IMR-90 (cell line): Measurements from ENCODE around the gene AGAP1. TPM values are rescaled to one million over a fixed set of nuclear protein-coding genes. Genes with fewer than 3 reads are reported as not detected.

Experiments
- ATAC-seq: fragments of 200-7000 bp; cut with Tn5 transposase; 2 replicates; pipeline ENCODE4 v1.9.1; 2020; ENCODE audit warnings: low read depth, mild to moderate bottlenecking, moderate library complexity
- BruUV-seq: library from RNA; stranded (reverse); fragments of 400-500 nt; replicated peaks from 2 replicates; lab custom pipeline; 2021; lab: Mats Ljungman, UMichigan
- CTCF ChIA-PET: fragments of 300-600 bp; formaldehyde crosslinking; extraction: SDS; loops from one replicate; lab custom pipeline; 2021; ENCODE audit warnings: antibody characterized with exemption; lab: Yijun Ruan, JAX
- POLR2A ChIA-PET: fragments of 300-600 bp; sonication (Branson Sonifier 250); formaldehyde crosslinking; loops from one replicate; lab custom pipeline; 2022; ENCODE audit warnings: antibody characterized with exemption; ENCODE audit not compliant: unreplicated experiment; lab: Charles Lee
- DNase-seq: peaks from one replicate; pipeline ENCODE4 v3.0.0; 2013
- H2AFZ ChIP-seq: replicated peaks from 2 replicates; pipeline ENCODE3; 2013; ENCODE audit warnings: low read length, mild to moderate bottlenecking; ENCODE audit not compliant: poor library complexity
- H2AK5ac ChIP-seq: 2 replicates; pipeline ENCODE4 v1.6.1; 2013; ENCODE audit warnings: low read depth, low read length, inconsistent platforms
- H2AK9ac ChIP-seq: replicated peaks from 2 replicates; pipeline ENCODE3; 2013; ENCODE audit warnings: mild to moderate bottlenecking, low read depth, low read length, moderate library complexity; ENCODE audit not compliant: poor library complexity
- H2BK120ac ChIP-seq: 2 replicates; pipeline ENCODE4 v1.6.1; 2013; ENCODE audit warnings: low read depth, low read length, inconsistent platforms
- H2BK15ac ChIP-seq: 3 replicates; pipeline ENCODE4 v1.6.1; 2013; ENCODE audit warnings: low read depth, low read length, inconsistent platforms
- H2BK20ac ChIP-seq: 2 replicates; pipeline ENCODE4 v1.6.1; 2013; ENCODE audit warnings: low read depth, mild to moderate bottlenecking, inconsistent platforms, low read length, moderate library complexity
- H2BK5ac ChIP-seq: 2 replicates; pipeline ENCODE4 v1.6.1; 2013; ENCODE audit warnings: mild to moderate bottlenecking, low read depth, low read length, inconsistent platforms; ENCODE audit not compliant: poor library complexity, severe bottlenecking
- H3K14ac ChIP-seq: replicated peaks from 2 replicates; pipeline ENCODE4 v1.6.1; 2013; ENCODE audit warnings: low read depth, low read length, inconsistent platforms
- H3K18ac ChIP-seq: 2 replicates; pipeline ENCODE4 v1.6.1; 2013; ENCODE audit warnings: low read depth, low read length, control low read depth
- H3K23ac ChIP-seq: 2 replicates; pipeline ENCODE4 v1.6.1; 2013; ENCODE audit warnings: low read depth, low read length, inconsistent platforms
- H3K27ac ChIP-seq: 2 replicates; pipeline ENCODE4 v1.5.1; 2013; ENCODE audit warnings: mild to moderate bottlenecking, control low read depth, low read length; ENCODE audit not compliant: insufficient read depth
- H3K27me3 ChIP-seq: 2 replicates; pipeline ENCODE4 v1.6.1; 2013; ENCODE audit warnings: low read length; ENCODE audit not compliant: control insufficient read depth, insufficient read depth
- H3K36me3 ChIP-seq: 2 replicates; pipeline ENCODE4 v1.6.1; 2013; ENCODE audit warnings: low read length, mixed read lengths; ENCODE audit not compliant: control insufficient read depth, insufficient read depth
- H3K4ac ChIP-seq: 2 replicates; pipeline ENCODE4 v1.6.1; 2013; ENCODE audit warnings: low read depth, low read length, inconsistent platforms
- H3K4me1 ChIP-seq: 2 replicates; pipeline ENCODE4 v1.6.1; 2013; ENCODE audit warnings: low read length, mixed read lengths; ENCODE audit not compliant: control insufficient read depth, insufficient read depth
- H3K4me2 ChIP-seq: 2 replicates; pipeline ENCODE4 v1.6.1; 2013; ENCODE audit warnings: low read depth, mild to moderate bottlenecking, control low read depth, low read length, moderate library complexity
- H3K4me3 ChIP-seq: 2 replicates; pipeline ENCODE4 v1.5.1; 2013; ENCODE audit warnings: low read depth, mild to moderate bottlenecking, control low read depth, low read length, moderate library complexity; ENCODE audit not compliant: insufficient read depth
- H3K56ac ChIP-seq: 2 replicates; pipeline ENCODE4 v1.6.1; 2013; ENCODE audit warnings: low read length, inconsistent platforms; ENCODE audit not compliant: insufficient read depth; ENCODE audit errors: extremely low read depth
- H3K79me1 ChIP-seq, 2 experiments: 2 replicates each; pipeline ENCODE4 v1.6.1; 2013; ENCODE audit warnings: low read length in 2 of 2, inconsistent platforms in 1 of 2, low read depth in 1 of 2
- H3K9ac ChIP-seq: 2 replicates; pipeline ENCODE4 v1.6.1; 2013; ENCODE audit warnings: low read depth, low read length, control low read depth
- H3K9me1 ChIP-seq: 2 replicates; pipeline ENCODE4 v1.6.1; 2013; ENCODE audit warnings: low read length, inconsistent platforms; ENCODE audit not compliant: insufficient read depth
- H3K9me3 ChIP-seq: 2 replicates; pipeline ENCODE4 v1.6.1; 2013; ENCODE audit warnings: low read length; ENCODE audit not compliant: control insufficient read depth, insufficient read depth
- H4K20me1 ChIP-seq: 2 replicates; pipeline ENCODE4 v1.6.1; 2013; ENCODE audit warnings: low read length, inconsistent platforms; ENCODE audit not compliant: insufficient read depth
- H4K5ac ChIP-seq: 2 replicates; pipeline ENCODE4 v1.6.1; 2013; ENCODE audit warnings: mild to moderate bottlenecking, low read depth, low read length, control low read depth
- H4K8ac ChIP-seq, 2 experiments: 2 replicates each; pipeline ENCODE4 v1.6.1; 2013; ENCODE audit warnings: low read depth in 2 of 2, low read length in 2 of 2, control low read depth in 1 of 2, inconsistent platforms in 1 of 2
- H4K91ac ChIP-seq: 2 replicates; pipeline ENCODE4 v1.6.1; 2013; ENCODE audit warnings: low read depth, low read length, inconsistent platforms; ENCODE audit not compliant: insufficient read depth
- BHLHE40 ChIP-seq: fragments of 150-350 bp; IDR thresholded peaks from 2 replicates; pipeline ENCODE4 v1.6.1; 2016; ENCODE audit warnings: mild to moderate bottlenecking, low read depth, low read length
- CEBPB ChIP-seq: IDR thresholded peaks from 2 replicates; pipeline ENCODE4 v1.6.1; 2012; ENCODE audit warnings: low read depth, low read length, improper control_type of control experiment
- CTCF ChIP-seq: conservative IDR thresholded peaks from 2 replicates; pipeline ENCODE4 v1.5.1; 2012; ENCODE audit warnings: mild to moderate bottlenecking, low read depth, low read length, improper control_type of control experiment
- ELK1 ChIP-seq: fragments of 150-350 bp; IDR thresholded peaks from 2 replicates; pipeline ENCODE4 v1.6.1; 2016; ENCODE audit warnings: low read depth, mild to moderate bottlenecking, low read length, moderate library complexity, borderline replicate concordance
- FOS ChIP-seq: fragments of 150-350 bp; IDR thresholded peaks from 2 replicates; pipeline ENCODE4 v1.6.1; 2016; ENCODE audit warnings: low read depth, low read length
- MAFK ChIP-seq: IDR thresholded peaks from 2 replicates; pipeline ENCODE4 v1.6.1; 2012; ENCODE audit warnings: low read depth, low read length, improper control_type of control experiment
- MAZ ChIP-seq: IDR thresholded peaks from 2 replicates; pipeline ENCODE4 v1.6.1; 2012; ENCODE audit warnings: low read depth, mild to moderate bottlenecking, low read length, improper control_type of control experiment, moderate library complexity, borderline replicate concordance
- MXI1 ChIP-seq: IDR thresholded peaks from 2 replicates; pipeline ENCODE4 v1.6.1; 2012; ENCODE audit warnings: low read depth, mild to moderate bottlenecking, low read length, moderate library complexity, borderline replicate concordance
- NFE2L2 ChIP-seq: fragments of 150-350 bp; IDR thresholded peaks from 2 replicates; pipeline ENCODE4 v1.6.1; 2016; ENCODE audit warnings: low read depth, mild to moderate bottlenecking, low read length
- POLR2A ChIP-seq: IDR thresholded peaks from 2 replicates; pipeline ENCODE4 v1.6.1; 2012; ENCODE audit warnings: mild to moderate bottlenecking, low read depth, low read length
- RAD21 ChIP-seq: IDR thresholded peaks from 2 replicates; pipeline ENCODE4 v1.6.1; 2012; ENCODE audit warnings: low read length, improper control_type of control experiment
- RCOR1 ChIP-seq: IDR thresholded peaks from 2 replicates; pipeline ENCODE4 v1.6.1; 2012; ENCODE audit warnings: mild to moderate bottlenecking, low read length, improper control_type of control experiment; ENCODE audit not compliant: insufficient replicate concordance
- RFX5 ChIP-seq: IDR thresholded peaks from 2 replicates; pipeline ENCODE4 v1.8.0; 2012; ENCODE audit warnings: low read depth, mild to moderate bottlenecking, low read length, moderate library complexity
- SMC3 ChIP-seq: fragments of 150-350 bp; IDR thresholded peaks from 2 replicates; pipeline ENCODE4 v1.6.1; 2016; ENCODE audit warnings: low read depth, mild to moderate bottlenecking, antibody characterized with exemption, low read length, moderate library complexity
- USF2 ChIP-seq: fragments of 150-350 bp; IDR thresholded peaks from 2 replicates; pipeline ENCODE4 v1.6.1; 2017; ENCODE audit warnings: mild to moderate bottlenecking, antibody characterized with exemption, low read length, low read depth
- WGBS, 2 experiments: methylation state at CpG; one replicate each; pipeline versions ENCODE4 v1.1.5 to v1.1.7; 2013; ENCODE audit warnings: missing lambda C conversion rate in 2 of 2; ENCODE audit not compliant: insufficient read length in 1 of 2; ENCODE audit errors: extremely low coverage in 2 of 2; 5-methylcytosine and 5-hydroxymethylcytosine counted together
- dilution Hi-C: fragments of 300-500 bp; cut with HindIII; formaldehyde crosslinking; loops from one replicate; pipeline ENCODE4 v1.14.3; 2018; ENCODE audit warnings: low sequenced_read_pairs; ENCODE audit not compliant: unreplicated experiment
- in situ Hi-C: fragments of 300-500 bp; cut with MboI; formaldehyde crosslinking; loops from 3 replicates; pipeline ENCODE4 v1.14.3; 2019; ENCODE audit warnings: low sequenced_read_pairs, inconsistent platforms, mixed read lengths
- intact Hi-C: fragments of 100-400 bp; cut with micrococcal nuclease; formaldehyde crosslinking; loops from 2 replicates; pipeline ENCODE4 v1.10.0; 2022
- polyA plus RNA-seq, 3 experiments: library from polyadenylated mRNA; depleted of rRNA; stranded (reverse); fragments of >200 nt; gene quantifications; 2 replicates each; pipeline ENCODE4 v1.2.3, GENCODE V29; 2012; ENCODE audit warnings: low replicate concordance in 1 of 3
- total RNA-seq: library from RNA; depleted of rRNA; stranded (reverse); fragments of >200 nt; gene quantifications from 2 replicates; pipeline ENCODE4 v1.2.3, GENCODE V29; 2012

AGAP1 gene
- total and polyA plus RNA-seq, 2 of the 4 experiments (the other 2 are of a cell fraction) = 15.1 to 16.4 TPM

- Histone ChIP-seq H3K4ac (no peak overlapping the region), H3K4me2 (no peak overlapping the region), H3K9ac (no peak overlapping the region), H4K91ac (no peak overlapping the region), H2BK15ac (no peak overlapping the region), H3K36me3 (peaks cover 6% of the 10 kb centered on the region), H3K14ac (no peak overlapping the region), H2AK9ac (no peak overlapping the region), H4K5ac (no peak overlapping the region), H3K56ac (no peak overlapping the region), H2BK120ac (no peak overlapping the region), H3K4me1 (no peaks in the 10 kb centered on the region), H2AFZ (no peak overlapping the region), H2AK5ac (no peak overlapping the region), H3K4me3 (no peak overlapping the region), H4K8ac (no peak overlapping the region), H3K79me1 (no peaks in the 10 kb centered on the region), H3K9me1 (peaks cover 9% of the 10 kb centered on the region; the same call in 1 of the 2 replicates), H3K23ac (no peak overlapping the region), H3K27me3 (no peaks in the 10 kb centered on the region), H2BK5ac (no peak overlapping the region), H3K27ac (no peak overlapping the region), H2BK20ac (no peak overlapping the region), H4K20me1 (no peaks in the 10 kb centered on the region), H3K9me3 (no peaks in the 10 kb centered on the region), H3K18ac (no peak overlapping the region)
- dilution Hi-C loops = no loop called here
- CTCF ChIA-PET = no interaction called here
- no peak for TF ChIP-seq RAD21
- no peak for TF ChIP-seq MAFK
- no peak for TF ChIP-seq CTCF
- TF ChIP-seq SMC3 = no peak
- no peak for TF ChIP-seq CEBPB
- no peak for TF ChIP-seq BHLHE40
- no peak for TF ChIP-seq NFE2L2
- no peak for TF ChIP-seq USF2
- TF ChIP-seq MXI1 = no peak
- TF ChIP-seq RCOR1 = no peak
- no peak for TF ChIP-seq POLR2A
- no peak for TF ChIP-seq FOS
- no peak for TF ChIP-seq ELK1
- TF ChIP-seq RFX5 = no peak
- TF ChIP-seq MAZ = no peak
- intact Hi-C loops = no loop called here
- ATAC-seq (no peak; the same call in 1 of the 2 replicates), DNase-seq (no peak)
- in situ Hi-C loops = no loop called here
- no TSS peak for BruUV-seq
- POLR2A ChIA-PET = no interaction called here
- no CpG with 5 or more reads among the region's 2 CpGs for WGBS, 2 experiments
Measured at GRCh38 chr2:235909358-235909757, 415.5 kb downstream of the AGAP1 start.
